Chondrocyte (in vitro differentiated cells): ENCODE measurements around the gene C18orf63. TPM values are rescaled to one million over a fixed set of nuclear protein-coding genes. Genes with fewer than 3 reads are reported as not detected.

Experiments
- DNase-seq: peaks from one replicate; pipeline ENCODE4 v3.0.0; 2021; ENCODE audit warnings: mixed read lengths, low spot score
- H3K27ac Mint-ChIP-seq: one replicate; pipeline ENCODE4 v1.8.0; 2021; ENCODE audit warnings: mild to moderate bottlenecking, moderate library complexity, mixed read lengths; ENCODE audit not compliant: unreplicated experiment
- H3K27me3 Mint-ChIP-seq: 2 replicates; pipeline ENCODE4 v1.8.0; 2021; ENCODE audit warnings: low read depth, mixed read lengths
- H3K36me3 Mint-ChIP-seq: 2 replicates; pipeline ENCODE4 v1.8.0; 2021; ENCODE audit warnings: low read depth, mixed read lengths
- H3K4me1 Mint-ChIP-seq: 2 replicates; pipeline ENCODE4 v1.8.0; 2021; ENCODE audit warnings: low read depth, mild to moderate bottlenecking, mixed read lengths
- H3K4me3 Mint-ChIP-seq: one replicate; pipeline ENCODE4 v1.8.0; 2021; ENCODE audit warnings: mild to moderate bottlenecking, moderate library complexity, mixed read lengths; ENCODE audit not compliant: unreplicated experiment
- H3K9me3 Mint-ChIP-seq: 2 replicates; pipeline ENCODE4 v1.8.0; 2021; ENCODE audit warnings: low read depth, mixed read lengths
- CTCF ChIP-seq: fragments of 200-600 bp; sonication (generic); IDR thresholded peaks from 2 replicates; pipeline ENCODE4 v1.5.0; 2021; ENCODE audit warnings: antibody characterized with exemption, mild to moderate bottlenecking, moderate library complexity
- total RNA-seq: library from RNA; stranded (reverse); gene quantifications from 3 replicates; pipeline ENCODE4 v1.2.1, GENCODE V29; 2021

The C18orf63 gene
- total RNA-seq, 1 donor from 2014 or later = not detected

DNA sequence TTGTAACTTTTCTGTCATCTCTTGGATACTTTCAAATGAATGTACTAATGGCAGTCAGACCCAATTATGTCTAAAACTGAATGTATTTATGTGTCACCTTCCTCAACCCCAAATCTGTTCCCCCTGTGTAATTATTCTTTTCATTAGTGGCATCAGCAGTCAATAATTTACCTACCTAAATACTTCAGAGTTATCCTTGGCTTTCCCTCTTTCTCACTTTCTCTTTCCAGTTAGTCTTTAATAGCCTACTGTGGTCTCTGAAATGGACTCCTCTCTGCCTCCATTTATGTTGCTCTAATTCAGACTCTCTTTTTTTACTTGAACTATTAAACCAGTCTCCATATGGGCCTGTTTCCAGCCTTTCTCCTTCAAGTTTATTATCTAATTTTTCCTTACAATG, 21.0 kb downstream of the C18orf63 start:
- no peak overlapping the region for H3K27ac Mint-ChIP-seq
- no peak for DNase-seq
- TF ChIP-seq CTCF = no peak
- no peak overlapping the region for H3K4me3 Mint-ChIP-seq
- H3K9me3 Mint-ChIP-seq = no peaks in the 10 kb centered on the region
- no peaks in the 10 kb centered on the region for H3K36me3 Mint-ChIP-seq
- no peaks in the 10 kb centered on the region for H3K4me1 Mint-ChIP-seq
- H3K27me3 Mint-ChIP-seq = peaks cover 15% of the 10 kb centered on the region

DNA sequence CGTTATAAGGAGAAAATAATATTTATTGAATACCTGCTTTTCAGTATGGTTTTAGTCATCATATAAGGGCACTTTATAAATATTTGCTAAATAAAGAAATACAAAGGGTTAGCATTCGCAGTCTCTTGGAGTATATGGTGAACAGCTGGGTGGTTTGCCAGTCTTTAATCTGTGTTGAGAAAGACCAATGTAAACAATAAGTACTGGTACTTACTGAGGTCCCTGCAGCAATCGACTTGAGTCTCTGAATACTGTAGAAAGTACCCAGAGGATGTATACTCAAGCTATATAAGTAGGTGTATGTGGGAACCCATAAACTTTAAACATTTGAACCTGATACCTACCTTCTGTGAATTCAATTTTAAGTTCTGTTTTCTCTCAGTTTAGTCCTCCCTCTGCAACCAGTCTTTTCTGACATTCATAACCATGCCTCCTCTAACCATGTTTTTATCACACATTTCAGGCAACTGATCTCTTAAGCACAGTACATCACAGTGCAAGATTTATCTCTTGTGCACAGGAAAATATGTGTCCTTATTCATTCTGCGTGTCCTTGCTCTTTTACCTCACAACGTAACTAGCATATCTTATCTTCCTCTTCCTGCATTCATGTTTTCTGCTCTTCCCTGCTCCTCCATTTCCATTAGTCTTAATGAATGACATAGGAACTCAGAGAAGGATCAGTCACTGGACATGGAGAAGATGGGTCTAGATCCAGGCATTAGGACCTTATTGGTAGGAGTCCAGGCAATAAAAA, 21.7 kb downstream of the C18orf63 start:
- DNase-seq = no peak
- no peak for TF ChIP-seq CTCF
- no peaks in the 10 kb centered on the region for H3K4me1 Mint-ChIP-seq
- H3K27me3 Mint-ChIP-seq = peaks cover 17% of the 10 kb centered on the region
- H3K9me3 Mint-ChIP-seq = no peaks in the 10 kb centered on the region
- no peaks in the 10 kb centered on the region for H3K36me3 Mint-ChIP-seq
- no peak overlapping the region for H3K27ac Mint-ChIP-seq
- no peak overlapping the region for H3K4me3 Mint-ChIP-seq

DNA sequence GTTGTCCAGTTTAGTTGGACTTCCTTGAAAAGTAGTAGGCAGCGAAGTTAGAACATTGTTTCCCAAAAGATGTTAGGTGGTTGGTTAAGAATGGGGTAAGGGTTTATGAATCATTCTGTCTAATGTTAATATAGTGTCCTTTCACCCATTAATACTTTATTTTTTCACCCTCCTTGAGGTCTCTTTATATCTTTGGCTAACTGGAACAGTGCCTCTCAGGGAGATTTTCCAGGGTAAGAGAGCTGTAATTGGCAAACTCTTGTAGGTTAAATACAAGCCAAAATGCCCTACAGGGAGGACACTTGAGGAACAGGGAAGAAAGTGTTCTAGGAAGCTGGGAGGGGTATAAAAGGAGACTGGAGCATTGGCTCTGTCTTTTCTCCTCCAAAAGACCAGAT, 22.3 kb downstream of the C18orf63 start:
- Mint-ChIP-seq H3K36me3 (no peaks in the 10 kb centered on the region), H3K27me3 (peaks cover 17% of the 10 kb centered on the region), H3K4me1 (no peaks in the 10 kb centered on the region), H3K27ac (no peak overlapping the region), H3K9me3 (no peaks in the 10 kb centered on the region), H3K4me3 (no peak overlapping the region)
- DNase-seq = no peak
- TF ChIP-seq CTCF = no peak

- Mint-ChIP-seq H3K4me3 (no peak overlapping the region), H3K9me3 (no peaks in the 10 kb centered on the region), H3K27me3 (peaks cover 25% of the 10 kb centered on the region), H3K36me3 (no peaks in the 10 kb centered on the region), H3K27ac (no peak overlapping the region), H3K4me1 (no peaks in the 10 kb centered on the region)
- DNase-seq = no peak
- peak; percentile 93 for TF ChIP-seq CTCF
Measured at GRCh38 chr18:74342416-74343043, 26.9 kb downstream of the C18orf63 start.

- no peaks in the 10 kb centered on the region for H3K9me3 Mint-ChIP-seq
- no peak for DNase-seq
- TF ChIP-seq CTCF = no peak
- H3K4me3 Mint-ChIP-seq = no peak overlapping the region
- no peak overlapping the region for H3K27ac Mint-ChIP-seq
- H3K27me3 Mint-ChIP-seq = peaks cover 13% of the 10 kb centered on the region
- no peaks in the 10 kb centered on the region for H3K4me1 Mint-ChIP-seq
- H3K36me3 Mint-ChIP-seq = no peaks in the 10 kb centered on the region
Measured at GRCh38 chr18:74346206-74346605, 30.6 kb downstream of the C18orf63 start.
